H9 (cell line): ENCODE measurements around the gene FAM222B. TPM values are rescaled to one million over a fixed set of nuclear protein-coding genes. Genes with fewer than 3 reads are reported as not detected.

Experiments
- DNase-seq: peaks from one replicate; pipeline ENCODE4 v3.0.0-alpha.2; 2017
- H2AFZ ChIP-seq: one replicate; pipeline ENCODE4 v1.6.1; 2013; ENCODE audit warnings: mild to moderate bottlenecking, low read length, control low read depth, moderate library complexity
- H2AK5ac ChIP-seq: 2 replicates; pipeline ENCODE4 v1.6.1; 2013; ENCODE audit warnings: low read length, control low read depth, mixed read lengths; ENCODE audit not compliant: insufficient read length
- H2BK120ac ChIP-seq: one replicate; pipeline ENCODE4 v1.6.1; 2013; ENCODE audit warnings: low read depth, mild to moderate bottlenecking, low read length, control low read depth, inconsistent platforms; ENCODE audit not compliant: poor library complexity, severe bottlenecking
- H2BK12ac ChIP-seq: 2 replicates; pipeline ENCODE4 v1.6.1; 2013; ENCODE audit warnings: low read length, control low read depth, mixed read lengths, low read depth; ENCODE audit not compliant: insufficient read length
- H2BK15ac ChIP-seq: 2 replicates; pipeline ENCODE4 v1.6.1; 2013; ENCODE audit warnings: low read depth, low read length, control low read depth
- H2BK20ac ChIP-seq: one replicate; pipeline ENCODE4 v1.6.1; 2013; ENCODE audit warnings: low read depth, mild to moderate bottlenecking, low read length, control low read depth, inconsistent platforms; ENCODE audit not compliant: poor library complexity, severe bottlenecking
- H2BK5ac ChIP-seq: 2 replicates; pipeline ENCODE4 v1.6.1; 2013; ENCODE audit warnings: low read length, control low read depth, mixed read lengths; ENCODE audit not compliant: insufficient read length
- H3K14ac ChIP-seq: 2 replicates; pipeline ENCODE4 v1.6.1; 2013; ENCODE audit warnings: low read length, control low read depth; ENCODE audit not compliant: insufficient read depth
- H3K18ac ChIP-seq: 2 replicates; pipeline ENCODE4 v1.6.1; 2013; ENCODE audit warnings: low read depth, mild to moderate bottlenecking, mixed read lengths, low read length, control low read depth; ENCODE audit not compliant: insufficient read length
- H3K23ac ChIP-seq: 2 replicates; pipeline ENCODE4 v1.6.1; 2013; ENCODE audit warnings: low read length, control low read depth, mixed read lengths, low read depth; ENCODE audit not compliant: insufficient read length
- H3K23me2 ChIP-seq: 2 replicates; pipeline ENCODE4 v1.6.1; 2013; ENCODE audit warnings: low read depth, mild to moderate bottlenecking, mixed read lengths, low read length, control low read depth; ENCODE audit not compliant: insufficient read length, poor library complexity, severe bottlenecking
- H3K27ac ChIP-seq: 2 replicates; pipeline ENCODE4 v1.5.1; 2013; ENCODE audit warnings: low read length, control low read depth, mixed read lengths, low read depth; ENCODE audit not compliant: insufficient read length
- H3K27me3 ChIP-seq: 2 replicates; pipeline ENCODE4 v1.6.1; 2013; ENCODE audit warnings: low read length, control low read depth, inconsistent platforms; ENCODE audit not compliant: insufficient read depth
- H3K4ac ChIP-seq: 2 replicates; pipeline ENCODE4 v1.6.1; 2013; ENCODE audit warnings: low read depth, mild to moderate bottlenecking, control low read depth, inconsistent platforms, low read length, moderate library complexity
- H3K4me1 ChIP-seq: 2 replicates; pipeline ENCODE4 v1.6.1; 2013; ENCODE audit warnings: low read length, control low read depth, inconsistent platforms; ENCODE audit not compliant: insufficient read depth
- H3K4me2 ChIP-seq: 2 replicates; pipeline ENCODE4 v1.6.1; 2013; ENCODE audit warnings: low read length, control low read depth, mixed read lengths; ENCODE audit not compliant: insufficient read length, insufficient read depth
- H3K56ac ChIP-seq: 2 replicates; pipeline ENCODE4 v1.6.1; 2013; ENCODE audit warnings: low read depth, mild to moderate bottlenecking, mixed read lengths, low read length, control low read depth; ENCODE audit not compliant: insufficient read length
- H3K79me1 ChIP-seq: 2 replicates; pipeline ENCODE4 v1.6.1; 2013; ENCODE audit warnings: low read depth, mild to moderate bottlenecking, moderate library complexity, low read length, control low read depth, inconsistent platforms; ENCODE audit not compliant: insufficient read depth, poor library complexity, severe bottlenecking
- H3K79me2 ChIP-seq: 2 replicates; pipeline ENCODE4 v1.6.1; 2013; ENCODE audit warnings: low read length, control low read depth, inconsistent platforms; ENCODE audit not compliant: insufficient read depth
- H3K9ac ChIP-seq: 2 replicates; pipeline ENCODE4 v1.6.1; 2013; ENCODE audit warnings: low read length, control low read depth, mixed read lengths; ENCODE audit not compliant: insufficient read length; ENCODE audit errors: extremely low read depth
- H3K9me3 ChIP-seq: one replicate; pipeline ENCODE4 v1.6.1; 2013; ENCODE audit warnings: low read depth, low read length, inconsistent platforms; ENCODE audit not compliant: control insufficient read depth
- H3T11ph ChIP-seq: one replicate; pipeline ENCODE4 v1.6.1; 2013; ENCODE audit warnings: mild to moderate bottlenecking, low read length, control low read depth, inconsistent platforms
- H4K20me1 ChIP-seq: one replicate; pipeline ENCODE4 v1.6.1; 2013; ENCODE audit not compliant: control insufficient read depth, insufficient read length, insufficient read depth
- H4K5ac ChIP-seq: 2 replicates; pipeline ENCODE4 v1.6.1; 2013; ENCODE audit warnings: low read depth, mild to moderate bottlenecking, mixed read lengths, low read length, control low read depth; ENCODE audit not compliant: insufficient read length
- H4K8ac ChIP-seq: replicated peaks from 2 replicates; pipeline ENCODE4 v1.6.1; 2013; ENCODE audit warnings: low read length, control low read depth, mixed read lengths, low read depth; ENCODE audit not compliant: insufficient read length
- H4K91ac ChIP-seq: 2 replicates; pipeline ENCODE4 v1.6.1; 2013; ENCODE audit warnings: low read depth, mild to moderate bottlenecking, moderate library complexity, mixed read lengths, low read length, control low read depth; ENCODE audit not compliant: insufficient read length
- H3K27ac Mint-ChIP-seq, 3 experiments: 2 replicates in 2 of 3; 3 replicates in 1 of 3; pipeline ENCODE4 v1.8.0; 2020 to 2021; ENCODE audit warnings: mixed read lengths in 3 of 3, mild to moderate bottlenecking in 1 of 3, moderate library complexity in 1 of 3
- H3K27me3 Mint-ChIP-seq: 2 replicates; pipeline ENCODE4 v1.8.0; 2021; ENCODE audit warnings: low read depth, mild to moderate bottlenecking, moderate library complexity, mixed read lengths
- H3K36me3 Mint-ChIP-seq, 3 experiments: 2 replicates in 2 of 3; 3 replicates in 1 of 3; pipeline ENCODE4 v1.8.0; 2020 to 2021; ENCODE audit warnings: low read depth in 3 of 3, mixed read lengths in 3 of 3; ENCODE audit not compliant: insufficient read depth in 1 of 3
- H3K4me1 Mint-ChIP-seq, 2 experiments: 2 replicates each; pipeline ENCODE4 v1.8.0; 2020; ENCODE audit warnings: mixed read lengths in 2 of 2
- H3K4me3 Mint-ChIP-seq, 2 experiments: 2 replicates in 1 of 2; 3 replicates in 1 of 2; pipeline ENCODE4 v1.8.0; 2020 to 2021; ENCODE audit warnings: mild to moderate bottlenecking in 2 of 2, mixed read lengths in 2 of 2, moderate library complexity in 1 of 2
- H3K9me3 Mint-ChIP-seq, 2 experiments: 2 replicates in 1 of 2; 3 replicates in 1 of 2; pipeline ENCODE4 v1.8.0; 2020; ENCODE audit warnings: mild to moderate bottlenecking in 2 of 2, mixed read lengths in 2 of 2, moderate library complexity in 1 of 2
- CTCF ChIP-seq: fragments of 200-600 bp; sonication (generic); conservative IDR thresholded peaks from 3 replicates; pipeline ENCODE4 v1.8.0; 2021; ENCODE audit warnings: antibody characterized with exemption, mild to moderate bottlenecking
- WGBS: extraction: QIAGEN DNeasy Blood & Tissue Kit; methylation state at CpG from one replicate; pipeline ENCODE4 v1.1.7; 2013; ENCODE audit warnings: missing lambda C conversion rate, low lambda C conversion rate, mixed read lengths; ENCODE audit not compliant: insufficient read length; ENCODE audit errors: extremely low coverage; 5-methylcytosine and 5-hydroxymethylcytosine counted together
- total RNA-seq: library from RNA; stranded (reverse); gene quantifications from 2 replicates; pipeline ENCODE4 v1.2.1, GENCODE V29; 2021

Gene FAM222B
- total RNA-seq, 1 experiment from 2014 or later: 76.1 TPM

GRCh38 chr17:28744972-28745785 is 97.4 kb downstream of the FAM222B start:
- peak overlapping the region; percentile 93 for H2BK120ac ChIP-seq
- H3K23ac ChIP-seq: no peak overlapping the region
- peak overlapping the region; percentile 91 for H3K14ac ChIP-seq
- peak overlapping the region; percentile 45 for H2BK5ac ChIP-seq
- H3K18ac ChIP-seq: peak overlapping the region; percentile 94
- H3K79me2 ChIP-seq: peaks cover 16% of the 10 kb centered on the region; the same call in 1 of the 2 replicates
- H3T11ph ChIP-seq: no peak overlapping the region
- H3K4me2 ChIP-seq: peak overlapping the region; percentile 84
- Mint-ChIP-seq H3K9me3 (no peaks in the 10 kb centered on the region), H3K4me3 (peak overlapping the region; percentile 87 to 93), H3K4me1 (peaks cover 12 to 30% of the 10 kb centered on the region in 2 experiments), H3K36me3 (peaks cover 33 to 62% (median 33%) of the 10 kb centered on the region in 3 experiments; a peak in 6 of 7 replicates), H3K27ac (peak overlapping the region; percentile 95 to 98 (median 97)), H3K27me3 (no peaks in the 10 kb centered on the region; the same call in none of the 2 replicates)
- H3K79me1 ChIP-seq: no peaks in the 10 kb centered on the region
- no peak for TF ChIP-seq CTCF
- H3K4me1 ChIP-seq: peaks cover 5% of the 10 kb centered on the region; the same call in 1 of the 2 replicates
- H3K56ac ChIP-seq: no peak overlapping the region
- H3K9me3 ChIP-seq: no peaks in the 10 kb centered on the region
- H4K5ac ChIP-seq: peak overlapping the region; percentile 24
- no CpG with 5 or more reads among the region's 31 CpGs for WGBS
- peak overlapping the region; percentile 15 for H2BK12ac ChIP-seq
- peak overlapping the region; percentile 95 for H3K9ac ChIP-seq
- DNase-seq: peak; percentile 77
- H3K23me2 ChIP-seq: peaks cover 15% of the 10 kb centered on the region
- no peaks in the 10 kb centered on the region for H3K27me3 ChIP-seq
- H2AFZ ChIP-seq: no peak overlapping the region
- peak overlapping the region; percentile 82 for H4K91ac ChIP-seq
- H4K20me1 ChIP-seq: no peaks in the 10 kb centered on the region
- H2BK20ac ChIP-seq: no peak overlapping the region
- H4K8ac ChIP-seq: peak overlapping the region; percentile 20
- H2AK5ac ChIP-seq: no peak overlapping the region
- H3K27ac ChIP-seq: peak overlapping the region; percentile 61
- peak overlapping the region; percentile 39 for H3K4ac ChIP-seq
- no peak overlapping the region; the same call in 1 of the 2 replicates for H2BK15ac ChIP-seq
